GM12873 (cell line): Measurements from ENCODE around the gene NAPSA.

Experiments
- TF ChIP-seq, protein P1 (sequence below): IDR thresholded peaks from 2 replicates; pipeline ENCODE4 v1.5.1; 2012; ENCODE audit warnings: low read depth, mild to moderate bottlenecking, moderate library complexity, low read length, control low read depth; ENCODE audit not compliant: insufficient read depth; ENCODE audit errors: missing control alignments

NAPSA gene

DNA sequence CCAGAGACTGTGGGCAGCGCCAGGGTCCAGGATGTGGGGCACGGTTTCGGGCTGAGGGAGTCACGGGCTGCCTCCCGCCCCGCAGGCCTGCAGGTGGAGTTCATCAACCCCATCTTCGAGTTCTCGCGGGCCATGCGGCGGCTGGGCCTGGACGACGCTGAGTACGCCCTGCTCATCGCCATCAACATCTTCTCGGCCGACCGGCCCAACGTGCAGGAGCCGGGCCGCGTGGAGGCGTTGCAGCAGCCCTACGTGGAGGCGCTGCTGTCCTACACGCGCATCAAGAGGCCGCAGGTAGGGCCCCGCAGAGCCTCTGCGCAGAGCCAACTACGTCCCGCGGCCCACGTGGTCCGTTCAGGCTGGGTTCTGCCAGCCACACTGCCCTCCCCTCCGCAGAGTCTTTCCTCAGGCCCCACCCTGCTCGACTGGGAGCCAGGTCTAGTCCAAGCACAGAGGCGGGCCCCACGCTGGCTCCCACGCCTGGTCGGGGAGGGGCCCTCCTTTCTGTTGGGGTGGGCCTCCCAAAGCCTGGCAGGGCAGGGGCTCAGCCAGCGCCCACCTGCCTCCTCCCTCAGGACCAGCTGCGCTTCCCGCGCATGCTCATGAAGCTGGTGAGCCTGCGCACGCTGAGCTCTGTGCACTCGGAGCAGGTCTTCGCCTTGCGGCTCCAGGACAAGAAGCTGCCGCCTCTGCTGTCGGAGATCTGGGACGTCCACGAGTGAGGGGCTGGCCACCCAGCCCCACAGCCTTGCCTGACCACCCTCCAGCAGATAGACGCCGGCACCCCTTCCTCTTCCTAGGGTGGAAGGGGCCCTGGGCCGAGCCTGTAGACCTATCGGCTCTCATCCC, 16.7 kb upstream of the NAPSA start:
- TF ChIP-seq, protein P1, sequence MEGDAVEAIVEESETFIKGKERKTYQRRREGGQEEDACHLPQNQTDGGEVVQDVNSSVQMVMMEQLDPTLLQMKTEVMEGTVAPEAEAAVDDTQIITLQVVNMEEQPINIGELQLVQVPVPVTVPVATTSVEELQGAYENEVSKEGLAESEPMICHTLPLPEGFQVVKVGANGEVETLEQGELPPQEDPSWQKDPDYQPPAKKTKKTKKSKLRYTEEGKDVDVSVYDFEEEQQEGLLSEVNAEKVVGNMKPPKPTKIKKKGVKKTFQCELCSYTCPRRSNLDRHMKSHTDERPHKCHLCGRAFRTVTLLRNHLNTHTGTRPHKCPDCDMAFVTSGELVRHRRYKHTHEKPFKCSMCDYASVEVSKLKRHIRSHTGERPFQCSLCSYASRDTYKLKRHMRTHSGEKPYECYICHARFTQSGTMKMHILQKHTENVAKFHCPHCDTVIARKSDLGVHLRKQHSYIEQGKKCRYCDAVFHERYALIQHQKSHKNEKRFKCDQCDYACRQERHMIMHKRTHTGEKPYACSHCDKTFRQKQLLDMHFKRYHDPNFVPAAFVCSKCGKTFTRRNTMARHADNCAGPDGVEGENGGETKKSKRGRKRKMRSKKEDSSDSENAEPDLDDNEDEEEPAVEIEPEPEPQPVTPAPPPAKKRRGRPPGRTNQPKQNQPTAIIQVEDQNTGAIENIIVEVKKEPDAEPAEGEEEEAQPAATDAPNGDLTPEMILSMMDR: no peak

DNA sequence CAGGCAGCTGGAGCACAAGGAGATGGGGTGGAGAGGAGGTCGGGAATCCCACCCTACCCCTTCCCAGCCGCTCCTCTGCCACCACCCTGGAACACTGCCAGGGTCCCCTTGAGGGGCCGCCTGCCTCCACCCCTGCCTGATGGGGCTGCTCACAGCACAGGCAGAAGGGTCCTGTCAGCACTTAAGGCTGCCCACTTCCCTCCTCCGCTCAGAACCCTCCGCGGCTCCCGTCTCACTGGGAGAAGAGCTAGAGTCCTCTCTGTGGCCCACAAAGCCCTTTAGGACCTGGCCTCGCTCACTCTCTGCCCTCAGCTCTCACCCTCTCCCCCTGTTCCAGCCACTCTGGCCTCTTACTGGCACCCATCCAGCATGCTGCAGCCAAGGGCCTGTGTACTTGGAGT, 15.3 kb upstream of the NAPSA start:
- TF ChIP-seq, protein P1: no peak

DNA sequence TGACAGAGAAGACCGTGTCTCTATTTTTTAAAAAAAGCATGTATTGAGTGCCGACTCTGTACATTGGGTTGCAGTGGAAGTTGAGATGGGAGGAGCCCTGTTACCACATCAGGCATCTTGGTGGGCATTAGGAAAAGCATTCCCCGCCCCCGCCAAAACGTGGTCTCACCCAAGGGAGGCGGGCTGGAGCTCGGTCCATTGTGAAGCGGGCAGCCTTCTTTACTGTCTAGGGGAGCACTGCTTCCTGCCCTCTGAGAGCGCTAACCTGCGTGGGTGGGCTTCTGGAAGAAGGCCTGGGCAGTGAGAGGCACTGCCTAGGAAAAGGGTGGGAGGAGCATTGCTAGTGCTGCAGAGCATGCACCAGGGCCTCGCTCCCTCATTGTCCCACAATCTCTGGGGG, 14.7 kb upstream of the NAPSA start:
- TF ChIP-seq, protein P1: no peak

DNA sequence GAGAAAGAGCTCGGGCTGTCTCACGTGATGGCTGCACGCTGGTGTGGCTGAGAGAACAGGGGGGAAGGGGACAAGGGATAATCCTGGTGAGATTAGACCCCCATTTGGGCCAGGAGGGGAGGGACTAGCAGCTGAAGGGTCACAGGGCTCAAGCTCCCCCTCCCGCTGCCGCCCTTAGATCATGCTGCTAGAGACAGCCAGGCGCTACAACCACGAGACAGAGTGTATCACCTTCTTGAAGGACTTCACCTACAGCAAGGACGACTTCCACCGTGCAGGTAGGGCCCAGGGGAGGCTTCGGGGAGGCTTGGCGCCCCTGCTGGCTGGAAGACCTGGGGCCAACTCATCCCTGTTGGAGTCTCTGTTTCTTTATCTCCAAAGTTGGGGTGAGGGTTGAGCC, 14.2 kb upstream of the NAPSA start:
- TF ChIP-seq, protein P1: no peak

GRCh38 chr19:50378863-50379236, 13.4 kb upstream of the NAPSA start:
- TF ChIP-seq, protein P1: no peak

DNA sequence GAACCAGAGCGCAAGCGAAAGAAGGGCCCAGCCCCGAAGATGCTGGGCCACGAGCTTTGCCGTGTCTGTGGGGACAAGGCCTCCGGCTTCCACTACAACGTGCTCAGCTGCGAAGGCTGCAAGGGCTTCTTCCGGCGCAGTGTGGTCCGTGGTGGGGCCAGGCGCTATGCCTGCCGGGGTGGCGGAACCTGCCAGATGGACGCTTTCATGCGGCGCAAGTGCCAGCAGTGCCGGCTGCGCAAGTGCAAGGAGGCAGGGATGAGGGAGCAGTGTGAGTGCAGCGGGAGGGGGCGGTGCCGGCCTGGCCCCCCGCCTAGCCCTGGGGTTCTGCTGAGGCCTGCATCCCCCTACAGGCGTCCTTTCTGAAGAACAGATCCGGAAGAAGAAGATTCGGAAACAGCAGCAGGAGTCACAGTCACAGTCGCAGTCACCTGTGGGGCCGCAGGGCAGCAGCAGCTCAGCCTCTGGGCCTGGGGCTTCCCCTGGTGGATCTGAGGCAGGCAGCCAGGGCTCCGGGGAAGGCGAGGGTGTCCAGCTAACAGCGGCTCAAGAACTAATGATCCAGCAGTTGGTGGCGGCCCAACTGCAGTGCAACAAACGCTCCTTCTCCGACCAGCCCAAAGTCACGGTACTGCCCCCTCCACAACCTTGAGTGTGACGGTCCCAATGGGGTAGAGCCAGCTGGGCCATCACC, 12.9 kb upstream of the NAPSA start:
- TF ChIP-seq, protein P1: no peak

- TF ChIP-seq, protein P1: no peak
Measured at GRCh38 chr19:50377517-50377916, 12.1 kb upstream of the NAPSA start.
